Activated naive CD4-positive, alpha-beta T cell treated with anti-CD3 and anti-CD28 coated beads, Interleukin-2, amount 50 U/mL, for 72 hours (primary cell): ENCODE data around the gene PEDS1. TPM values are rescaled to one million over a fixed set of nuclear protein-coding genes. Genes with fewer than 3 reads are reported as not detected.
"Not testable (repeated sequence)": the region's sequence is repeated elsewhere in the genome, so short reads cannot be mapped to it uniquely, and the experiment has no call there.

Experiments used
- ATAC-seq, 2 donors: fragments of 150-1000 bp; cut with Tn5 transposase; 2 replicates each; pipeline ENCODE4 v1.10.0; 2021; ENCODE audit warnings: mild to moderate bottlenecking in 2 of 2, moderate library complexity in 2 of 2
- DNase-seq, 2 donors: peaks; one replicate each; pipeline ENCODE4 v3.0.0; 2021 to 2022; ENCODE audit warnings: low spot score in 2 of 2
- H3K27ac Mint-ChIP-seq, 2 donors: one replicate each; pipeline ENCODE4 v1.8.0; 2022; ENCODE audit warnings: mild to moderate bottlenecking in 2 of 2, mixed read lengths in 2 of 2
- H3K36me3 Mint-ChIP-seq, 2 donors: one replicate each; pipeline ENCODE4 v1.8.0; 2022; ENCODE audit warnings: mixed read lengths in 2 of 2
- H3K9me3 Mint-ChIP-seq, 2 donors: one replicate each; pipeline ENCODE4 v1.8.0; 2022; ENCODE audit warnings: mixed read lengths in 2 of 2
- total RNA-seq, 2 donors: library from RNA; stranded (reverse); gene quantifications; one replicate each; pipeline ENCODE4 v1.2.3, GENCODE V29; 2022

Gene PEDS1
- total RNA-seq, 2 donors from 2014 or later: 14.8 to 21.2 TPM

GRCh38 chr20:50146214-50146613, 7.3 kb downstream of the PEDS1 start:
- peak overlapping the region; percentile 90 to 99 for H3K27ac Mint-ChIP-seq
- DNase-seq: no peak
- peaks cover 0 to 14% of the 10 kb centered on the region in 2 donors for H3K36me3 Mint-ChIP-seq
- H3K9me3 Mint-ChIP-seq: no peaks in the 10 kb centered on the region
- no peak for ATAC-seq

- Mint-ChIP-seq H3K9me3 (no peaks in the 10 kb centered on the region), H3K27ac (peak overlapping the region in 1 of 2 donors; percentile 90), H3K36me3 (peaks cover 0 to 14% of the 10 kb centered on the region in 2 donors)
- DNase-seq (no peak), ATAC-seq (no peak)
Measured at GRCh38 chr20:50145566-50145965, 8.0 kb downstream of the PEDS1 start.

- Mint-ChIP-seq H3K36me3 (peaks cover 0 to 14% of the 10 kb centered on the region in 2 donors), H3K9me3 (no peaks in the 10 kb centered on the region), H3K27ac (peak overlapping the region in 1 of 2 donors; percentile 36)
- DNase-seq (no peak), ATAC-seq (no peak)
Measured at GRCh38 chr20:50144362-50144761, 9.2 kb downstream of the PEDS1 start.

- peak overlapping the region in 1 of 2 donors; percentile 90 for H3K27ac Mint-ChIP-seq
Measured at GRCh38 chr20:50142812-50143211, 10.7 kb downstream of the PEDS1 start.

GRCh38 chr20:50141811-50142561, 11.5 kb downstream of the PEDS1 start:
- Mint-ChIP-seq H3K9me3 (no peaks in the 10 kb centered on the region), H3K36me3 (peaks cover 0 to 14% of the 10 kb centered on the region in 2 donors), H3K27ac (peak overlapping the region; percentile 66 to 76)
- DNase-seq (no peak), ATAC-seq (no peak)

More at GRCh38 chr20:50142812-50143211, 10.7 kb downstream of the PEDS1 start:
- H3K36me3 Mint-ChIP-seq: peaks cover 0 to 14% of the 10 kb centered on the region in 2 donors
- H3K9me3 Mint-ChIP-seq: no peaks in the 10 kb centered on the region
- ATAC-seq: no peak
- DNase-seq: no peak

- Mint-ChIP-seq H3K27ac (peak overlapping the region in 1 of 2 donors; percentile 76), H3K36me3 (peaks cover 0 to 14% of the 10 kb centered on the region in 2 donors), H3K9me3 (no peaks in the 10 kb centered on the region)
- DNase-seq (no peak), ATAC-seq (no peak)
Measured at GRCh38 chr20:50141018-50141675, 12.4 kb downstream of the PEDS1 start.

- Mint-ChIP-seq H3K9me3 (no peaks in the 10 kb centered on the region), H3K27ac (peak overlapping the region; percentile 76 to 79), H3K36me3 (peaks cover 0 to 18% of the 10 kb centered on the region in 2 donors)
- no peak for ATAC-seq
- DNase-seq: no peak
Measured at GRCh38 chr20:50140339-50140859, 13.1 kb downstream of the PEDS1 start.

- Mint-ChIP-seq H3K9me3 (no peaks in the 10 kb centered on the region), H3K36me3 (peaks cover 0 to 18% of the 10 kb centered on the region in 2 donors), H3K27ac (peak overlapping the region; percentile 57 to 79)
- ATAC-seq: no peak
- DNase-seq: no peak
Measured at GRCh38 chr20:50138479-50139393, 14.8 kb downstream of the PEDS1 start.

GRCh38 chr20:50138120-50138478, 15.4 kb downstream of the PEDS1 start:
- DNase-seq (no peak), ATAC-seq (no peak)
- Mint-ChIP-seq H3K36me3 (peaks cover 0 to 14% of the 10 kb centered on the region in 2 donors), H3K27ac (peak overlapping the region; percentile 44 to 57), H3K9me3 (no peaks in the 10 kb centered on the region)

GRCh38 chr20:50137702-50138101, 15.8 kb downstream of the PEDS1 start:
- peaks cover 0 to 10% of the 10 kb centered on the region in 2 donors for H3K36me3 Mint-ChIP-seq
- DNase-seq, ATAC-seq, H3K9me3 Mint-ChIP-seq: not testable (repeated sequence)
- H3K27ac Mint-ChIP-seq: peak overlapping the region; percentile 44 to 57

GRCh38 chr20:50136822-50137599, 16.5 kb downstream of the PEDS1 start:
- Mint-ChIP-seq H3K36me3 (peaks cover 0 to 6% of the 10 kb centered on the region in 2 donors), H3K27ac (peak overlapping the region; percentile 57 to 82), H3K9me3 (no peaks in the 10 kb centered on the region)
- DNase-seq (no peak), ATAC-seq (peak; percentile 67 to 82)

- H3K36me3 Mint-ChIP-seq, H3K27ac Mint-ChIP-seq, H3K9me3 Mint-ChIP-seq, DNase-seq, ATAC-seq: not testable (repeated sequence)
Measured at GRCh38 chr20:50135157-50135556, 18.4 kb downstream of the PEDS1 start.

- Mint-ChIP-seq H3K36me3 (peaks cover 0 to 4% of the 10 kb centered on the region in 2 donors), H3K27ac (peak overlapping the region in 1 of 2 donors; percentile 59), H3K9me3 (no peaks in the 10 kb centered on the region)
- ATAC-seq (no peak), DNase-seq (no peak)
Measured at GRCh38 chr20:50133474-50134217, 19.9 kb downstream of the PEDS1 start.

- DNase-seq (no peak), ATAC-seq (no peak)
- H3K36me3 Mint-ChIP-seq: peaks cover 0 to 4% of the 10 kb centered on the region in 2 donors
- H3K27ac Mint-ChIP-seq: peak overlapping the region in 1 of 2 donors; percentile 72
- H3K9me3 Mint-ChIP-seq: no peaks in the 10 kb centered on the region
Measured at GRCh38 chr20:50133041-50133440, 20.5 kb downstream of the PEDS1 start.

- ATAC-seq (no peak), DNase-seq (no peak)
- Mint-ChIP-seq H3K27ac (peak overlapping the region in 1 of 2 donors; percentile 50), H3K36me3 (peaks cover 0 to 4% of the 10 kb centered on the region in 2 donors), H3K9me3 (no peaks in the 10 kb centered on the region)
Measured at GRCh38 chr20:50130995-50131394, 22.5 kb downstream of the PEDS1 start.
